ENCODE results near the gene OR7D2.

DNA sequence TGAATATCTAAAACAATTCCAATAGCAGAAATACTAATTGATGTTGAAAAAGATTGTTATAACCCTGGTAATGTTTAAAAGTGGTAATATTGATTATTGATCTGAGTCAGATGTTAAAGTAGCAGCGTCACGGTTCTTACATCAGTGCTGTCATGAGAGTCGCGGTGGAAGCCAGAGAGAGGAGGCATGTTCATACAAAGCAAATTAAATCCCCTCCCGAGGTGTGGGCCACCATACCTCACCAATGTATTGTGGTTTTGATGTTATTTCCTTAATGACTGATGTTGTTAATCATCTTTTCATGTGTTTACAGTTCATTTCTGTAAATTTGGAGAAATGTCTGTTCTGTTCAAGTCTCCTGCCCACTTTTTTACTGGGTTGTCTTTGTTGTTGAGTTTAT lies 27.4 kb upstream of the OR7D2 start:
- TF ChIP-seq, protein P1, sequence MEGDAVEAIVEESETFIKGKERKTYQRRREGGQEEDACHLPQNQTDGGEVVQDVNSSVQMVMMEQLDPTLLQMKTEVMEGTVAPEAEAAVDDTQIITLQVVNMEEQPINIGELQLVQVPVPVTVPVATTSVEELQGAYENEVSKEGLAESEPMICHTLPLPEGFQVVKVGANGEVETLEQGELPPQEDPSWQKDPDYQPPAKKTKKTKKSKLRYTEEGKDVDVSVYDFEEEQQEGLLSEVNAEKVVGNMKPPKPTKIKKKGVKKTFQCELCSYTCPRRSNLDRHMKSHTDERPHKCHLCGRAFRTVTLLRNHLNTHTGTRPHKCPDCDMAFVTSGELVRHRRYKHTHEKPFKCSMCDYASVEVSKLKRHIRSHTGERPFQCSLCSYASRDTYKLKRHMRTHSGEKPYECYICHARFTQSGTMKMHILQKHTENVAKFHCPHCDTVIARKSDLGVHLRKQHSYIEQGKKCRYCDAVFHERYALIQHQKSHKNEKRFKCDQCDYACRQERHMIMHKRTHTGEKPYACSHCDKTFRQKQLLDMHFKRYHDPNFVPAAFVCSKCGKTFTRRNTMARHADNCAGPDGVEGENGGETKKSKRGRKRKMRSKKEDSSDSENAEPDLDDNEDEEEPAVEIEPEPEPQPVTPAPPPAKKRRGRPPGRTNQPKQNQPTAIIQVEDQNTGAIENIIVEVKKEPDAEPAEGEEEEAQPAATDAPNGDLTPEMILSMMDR (IDR thresholded peaks at IDR 0.05; ENCODE audit: low read depth, low read length, poor library complexity, severe bottlenecking) = no peak
- no peak for TF ChIP-seq EZH2phosphoT487 (IDR thresholded peaks at IDR 0.05; ENCODE audit: borderline replicate concordance, low read length)
